ENCODE data around the gene NBEAL1.
A peak's percentile ranks its signal among the peaks of the same experiment; 100 is the strongest.
"Not testable (repeated sequence)": the region's sequence is repeated elsewhere in the genome, so short reads cannot be mapped to it uniquely, and the experiment has no call there.

Gene NBEAL1

DNA sequence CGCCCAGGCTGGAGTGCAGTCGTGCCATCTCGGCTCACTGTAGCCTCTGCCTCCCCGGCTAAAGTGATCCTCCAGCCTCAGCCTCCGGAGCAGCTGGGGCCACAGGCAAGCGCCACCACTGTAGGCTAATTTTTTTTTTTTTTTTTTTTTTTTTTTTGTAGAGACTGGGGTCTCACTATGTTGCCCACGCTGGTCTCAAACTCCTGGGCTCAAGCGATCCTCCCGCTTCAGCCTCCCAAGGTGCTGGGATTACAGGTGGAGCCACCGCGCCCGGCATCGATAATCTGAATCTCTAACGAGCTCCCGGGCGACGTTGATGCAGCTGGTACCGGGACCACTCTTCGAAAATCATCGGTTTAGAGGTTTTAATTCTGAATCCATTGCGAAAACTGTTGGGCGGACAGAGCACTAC lies 223.6 kb downstream of the NBEAL1 start:
- no peak for DNase-seq

DNA sequence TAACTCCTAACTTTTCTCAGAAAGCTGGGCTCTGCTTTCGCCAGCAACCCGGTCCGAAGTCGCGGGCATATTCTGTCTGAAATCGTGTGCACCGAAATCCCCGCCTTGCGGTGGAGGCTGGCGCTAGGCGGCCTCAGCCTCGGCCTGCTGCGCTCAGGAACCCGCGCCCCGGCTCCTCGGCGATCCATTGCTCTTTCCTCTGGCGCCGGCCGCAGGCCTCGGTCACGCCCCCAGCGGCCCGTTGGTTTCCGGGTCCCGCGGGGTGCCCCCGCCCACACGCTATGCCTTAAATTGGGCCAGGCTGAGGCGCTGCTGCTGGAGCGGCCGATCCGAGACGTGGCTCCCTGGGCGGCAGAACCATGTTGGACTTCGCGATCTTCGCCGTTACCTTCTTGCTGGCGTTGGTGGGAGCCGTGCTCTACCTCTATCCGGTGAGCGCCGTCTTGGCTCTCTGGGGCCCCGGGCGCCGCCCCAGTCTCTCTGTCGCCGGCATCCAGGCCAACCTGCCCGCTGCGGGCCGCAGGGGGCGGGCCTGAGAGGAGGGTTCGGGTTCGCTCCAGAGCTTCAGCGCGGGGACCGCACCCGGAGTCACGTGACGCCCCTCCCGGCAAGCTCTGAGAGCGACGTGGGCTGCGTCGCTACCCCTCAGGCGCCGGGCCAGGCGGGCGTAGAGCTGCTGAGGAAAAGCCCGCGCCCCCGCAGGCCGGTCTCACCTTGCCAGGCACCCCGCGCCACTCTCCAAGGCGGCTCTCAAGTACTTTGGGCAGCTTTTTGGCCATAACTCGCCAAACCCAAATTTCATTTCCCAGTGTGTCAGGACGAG lies 224.2 kb downstream of the NBEAL1 start, which contains the start of gene CYP20A1:
CYP20A1 (plus strand) TSS at position 315 of the 823 bp plus-strand sequence; CDS start at position 360, 45 bp downstream.
- DNase-seq = peak; percentile 99

- peak; percentile 6 for DNase-seq
Measured at GRCh38 chr2:203240491-203240890, 225.8 kb downstream of the NBEAL1 start.

DNA sequence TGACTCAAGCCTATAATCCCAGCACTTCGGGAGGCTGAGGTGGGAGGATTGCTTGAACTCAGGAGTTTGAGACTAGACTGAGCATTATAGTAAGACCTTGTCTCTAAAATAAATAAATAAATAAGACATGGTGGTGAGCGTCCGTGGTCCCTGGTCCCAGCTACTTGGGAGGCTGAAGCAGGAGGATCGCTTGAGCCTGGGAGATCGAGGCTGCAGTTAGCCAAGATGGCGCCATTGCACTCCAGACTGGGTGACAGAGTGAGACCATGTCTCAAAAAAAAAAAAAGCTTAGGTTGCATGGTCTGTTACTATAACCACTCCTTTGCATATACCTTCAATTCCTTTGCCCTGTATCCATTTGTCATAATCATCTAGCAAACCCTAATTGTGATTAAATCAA lies 227.8 kb downstream of the NBEAL1 start:
- DNase-seq = no peak

GRCh38 chr2:203246646-203247045 lies 232.0 kb downstream of the NBEAL1 start:
- no peak for DNase-seq

DNA sequence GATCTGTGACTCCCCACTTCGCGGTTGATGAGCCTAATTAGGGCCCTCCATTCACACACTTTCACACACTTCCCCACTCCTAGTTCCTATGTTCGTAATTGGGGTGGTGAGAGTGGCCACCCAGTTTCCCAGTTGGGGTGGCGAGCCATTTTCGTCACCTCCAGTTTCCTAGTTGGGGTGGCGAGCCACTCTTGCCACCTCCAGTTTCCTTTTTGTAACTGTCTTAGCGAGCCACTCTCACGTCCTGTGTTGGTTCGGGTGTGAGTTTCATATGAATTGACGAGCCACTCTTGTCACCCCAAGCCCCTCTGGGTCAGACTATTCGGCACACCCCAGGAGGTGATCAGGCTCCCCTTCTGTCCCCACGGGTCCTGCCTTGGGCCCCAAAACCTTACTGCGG lies 238.1 kb downstream of the NBEAL1 start:
- DNase-seq = no peak

GRCh38 chr2:203253422-203254095 lies 238.9 kb downstream of the NBEAL1 start:
- DNase-seq = not testable (repeated sequence)

DNA sequence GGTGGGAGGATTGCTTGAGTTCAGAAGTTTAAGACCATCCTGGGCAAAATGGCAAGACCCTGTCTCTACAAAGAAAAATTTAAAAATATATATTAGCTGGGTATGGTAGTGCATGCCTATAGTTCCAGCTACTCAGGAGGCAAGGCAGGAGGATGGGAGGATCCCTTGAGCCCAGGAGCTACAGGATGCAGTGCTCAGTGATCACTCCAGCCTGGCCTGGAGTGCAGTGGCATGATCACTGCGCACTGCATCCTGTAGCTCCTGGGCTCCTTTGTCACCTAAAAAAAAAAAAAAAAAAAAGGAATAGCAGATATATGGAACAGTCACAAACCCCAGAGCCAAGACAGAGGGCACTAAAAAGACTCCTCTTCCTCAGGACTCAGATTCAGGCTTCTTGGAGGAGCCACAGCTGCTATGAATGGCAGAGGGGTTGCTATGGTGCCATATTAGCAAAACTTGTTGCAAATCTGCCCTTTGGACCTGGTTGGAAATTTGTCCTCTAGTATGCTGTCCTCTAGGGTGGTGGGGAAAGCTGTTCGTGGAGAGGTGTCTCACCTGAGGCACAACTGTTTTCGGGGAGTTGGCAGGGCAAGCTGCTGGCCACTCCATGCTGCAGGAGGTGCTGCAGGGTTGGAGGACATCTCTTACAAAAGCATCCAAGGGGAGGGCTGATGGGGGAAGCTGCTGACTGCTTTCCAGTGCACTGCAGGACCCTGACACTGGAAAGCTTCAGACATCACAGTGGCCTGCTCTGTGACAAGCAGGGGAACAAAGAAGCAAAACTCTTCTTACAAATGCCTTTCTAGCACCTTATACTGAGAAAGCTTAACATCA lies 246.9 kb downstream of the NBEAL1 start:
- DNase-seq = no peak

Data from suppressor macrophage treated with lipopolysaccharide for 4 hours (primary cell).